ENCODE results near the gene DNPH1.

Gene DNPH1

GRCh38 chr6:43180058-43180457, 49.2 kb downstream of the DNPH1 start:
- no peak for DNase-seq

DNA sequence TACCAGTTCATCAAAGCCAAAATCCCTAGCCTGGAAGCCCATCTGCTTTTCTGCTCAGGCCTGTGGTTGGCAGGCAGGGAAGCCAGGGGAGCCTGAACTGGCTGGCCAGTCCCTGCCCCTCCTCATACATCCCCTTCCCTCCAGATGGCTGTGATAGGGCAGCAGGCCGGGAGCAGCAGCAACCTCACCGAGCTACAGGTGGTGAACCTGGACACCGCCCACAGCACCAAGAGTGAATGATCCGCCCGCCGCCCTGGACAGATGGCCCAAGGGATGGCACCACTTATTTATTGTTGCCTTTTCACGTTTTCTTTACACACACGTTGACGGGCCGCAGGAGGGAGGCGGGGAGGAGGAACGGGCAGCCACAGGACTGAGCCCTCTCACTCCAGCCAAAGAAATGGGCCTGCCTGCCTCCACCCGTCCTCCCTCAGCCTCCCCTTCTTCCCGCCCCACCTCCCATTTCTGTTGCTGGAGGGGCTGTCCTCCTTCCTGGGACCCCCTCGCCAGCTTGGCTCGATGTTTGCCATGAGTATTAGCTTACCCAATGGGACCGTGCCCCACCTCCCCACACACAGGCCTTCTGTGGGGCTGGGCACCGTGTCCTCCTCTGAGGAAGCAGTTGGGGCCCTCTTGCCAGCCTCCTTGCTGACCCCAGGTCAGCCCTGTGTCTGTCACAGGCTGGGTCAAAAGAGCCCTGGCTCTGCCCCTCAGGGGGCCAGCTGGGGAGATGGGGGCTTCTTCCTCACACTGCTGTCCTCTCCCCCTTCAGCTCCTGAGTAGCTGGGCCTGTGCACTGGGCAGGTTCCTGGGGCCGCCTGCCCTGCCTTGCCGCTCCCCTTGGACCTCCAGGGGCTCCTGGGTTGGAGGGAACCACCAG, 50.1 kb downstream of the DNPH1 start:
- DNase-seq: no peak

- no peak for DNase-seq
Measured at GRCh38 chr6:43178150-43178549, 51.1 kb downstream of the DNPH1 start.

DNA sequence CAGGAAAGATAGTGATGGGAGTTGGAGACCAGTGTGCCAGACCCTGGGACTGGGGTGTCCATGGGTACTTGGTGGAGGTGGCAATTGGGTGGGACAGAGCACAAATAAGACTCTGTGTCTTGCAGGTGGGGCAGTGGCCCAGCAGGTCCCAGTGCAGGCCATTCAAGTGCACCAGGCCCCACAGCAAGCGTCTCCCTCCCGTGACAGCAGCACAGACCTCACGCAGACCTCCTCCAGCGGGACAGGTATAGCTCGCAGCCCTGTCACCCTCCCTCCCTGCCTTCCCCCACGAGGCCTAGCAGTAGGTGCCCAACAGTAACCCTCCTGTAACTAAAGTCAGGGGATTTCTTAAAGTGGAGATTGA, 52.9 kb downstream of the DNPH1 start:
- no peak for DNase-seq

- no peak for DNase-seq
Measured at GRCh38 chr6:43175676-43176422, 53.4 kb downstream of the DNPH1 start.

Data from activated T-cell treated with anti-CD3 and anti-CD28 coated beads for 4 hours (primary cell).